Ascending aorta (tissue), 2 donors: Measurements from ENCODE around the gene FREY1. TPM values are rescaled to one million over a fixed set of nuclear protein-coding genes. Genes with fewer than 3 reads are reported as not detected.
A peak's percentile ranks its signal among the peaks of the same experiment; 100 is the strongest.

Experiments used
- DNase-seq, 2 donors: peaks; one replicate each; pipeline ENCODE4 v3.0.0-alpha.2; 2019; ENCODE audit warnings: low spot score in 2 of 2
- H3K27ac ChIP-seq, 2 donors: fragments of 200-600 bp; sonication (generic); one replicate each; pipeline ENCODE4 v1.5.1; 2016 to 2017; ENCODE audit warnings: mild to moderate bottlenecking in 1 of 2
- H3K27me3 ChIP-seq: fragments of 200-600 bp; sonication (generic); one replicate; pipeline ENCODE4 v1.5.1; 2017
- H3K36me3 ChIP-seq, 2 donors: fragments of 200-600 bp; sonication (generic); one replicate each; pipeline ENCODE4 v1.5.1; 2016
- H3K4me1 ChIP-seq, 2 donors: fragments of 200-600 bp; sonication (generic); one replicate each; pipeline ENCODE4 v1.5.1; 2016 to 2017; ENCODE audit warnings: mild to moderate bottlenecking in 1 of 2
- H3K4me3 ChIP-seq, 2 donors: fragments of 200-600 bp; sonication (generic); one replicate each; pipeline ENCODE4 v1.5.1; 2016 to 2017; ENCODE audit warnings: mild to moderate bottlenecking in 1 of 2
- H3K9me3 ChIP-seq, 2 donors: fragments of 200-600 bp; sonication (generic); one replicate each; pipeline ENCODE4 v1.5.1; 2016
- intact Hi-C: fragments of 100-400 bp; cut with DNase I; formaldehyde crosslinking; loops from one replicate; pipeline ENCODE4 v1.15.1; 2023
- total RNA-seq: library from RNA; depleted of rRNA; stranded (reverse); fragments of >200 nt; gene quantifications from one replicate; pipeline ENCODE4 v1.1.0, GENCODE V29; 2016
- TF ChIP-seq, protein P1 (sequence below), 3 experiments: fragments of 200-600 bp in 2 of 3; fragments of 450-650 bp in 1 of 3; sonication (generic) in 2 of 3; IDR thresholded peaks; one replicate each; pipeline ENCODE4 v1.5.1; 2016 to 2019; ENCODE audit warnings: antibody characterized with exemption in 3 of 3, mild to moderate bottlenecking in 1 of 3, moderate library complexity in 1 of 3

The FREY1 gene
- total RNA-seq, 1 donor from 2014 or later, result not detected

DNA sequence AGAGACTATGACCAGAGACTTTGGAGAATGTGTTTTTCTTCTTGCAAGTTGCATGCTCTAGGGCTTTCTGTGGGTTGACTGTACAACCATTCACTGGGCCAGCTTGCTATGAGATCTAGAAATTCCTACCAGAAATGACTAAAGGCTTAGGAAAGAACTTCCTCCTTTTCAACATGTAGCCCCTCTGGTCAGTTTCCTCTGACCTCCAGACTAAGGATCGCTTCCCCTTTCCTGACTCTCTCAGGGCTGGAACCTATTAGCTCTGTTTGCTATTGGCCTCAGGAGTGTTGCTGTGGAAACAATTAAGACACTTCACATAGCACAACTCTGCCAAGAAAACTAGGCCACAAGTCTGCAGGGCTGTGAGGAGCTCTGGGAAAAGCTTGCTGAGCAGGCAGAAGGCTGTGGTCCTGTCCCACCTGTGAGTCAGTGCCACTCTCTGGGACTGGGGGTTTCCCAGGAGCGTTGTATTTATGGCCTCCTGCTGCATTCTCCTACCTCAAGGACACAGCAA, 49.1 kb downstream of the FREY1 start:
- Histone ChIP-seq H3K4me3 (no peak overlapping the region), H3K4me1 (peaks cover 37 to 67% of the 10 kb centered on the region in 2 donors), H3K27ac (peak overlapping the region; percentile 78 to 86), H3K9me3 (no peaks in the 10 kb centered on the region), H3K36me3 (peaks cover 30 to 38% of the 10 kb centered on the region in 2 donors), H3K27me3 (no peaks in the 10 kb centered on the region)
- TF ChIP-seq, protein P1, sequence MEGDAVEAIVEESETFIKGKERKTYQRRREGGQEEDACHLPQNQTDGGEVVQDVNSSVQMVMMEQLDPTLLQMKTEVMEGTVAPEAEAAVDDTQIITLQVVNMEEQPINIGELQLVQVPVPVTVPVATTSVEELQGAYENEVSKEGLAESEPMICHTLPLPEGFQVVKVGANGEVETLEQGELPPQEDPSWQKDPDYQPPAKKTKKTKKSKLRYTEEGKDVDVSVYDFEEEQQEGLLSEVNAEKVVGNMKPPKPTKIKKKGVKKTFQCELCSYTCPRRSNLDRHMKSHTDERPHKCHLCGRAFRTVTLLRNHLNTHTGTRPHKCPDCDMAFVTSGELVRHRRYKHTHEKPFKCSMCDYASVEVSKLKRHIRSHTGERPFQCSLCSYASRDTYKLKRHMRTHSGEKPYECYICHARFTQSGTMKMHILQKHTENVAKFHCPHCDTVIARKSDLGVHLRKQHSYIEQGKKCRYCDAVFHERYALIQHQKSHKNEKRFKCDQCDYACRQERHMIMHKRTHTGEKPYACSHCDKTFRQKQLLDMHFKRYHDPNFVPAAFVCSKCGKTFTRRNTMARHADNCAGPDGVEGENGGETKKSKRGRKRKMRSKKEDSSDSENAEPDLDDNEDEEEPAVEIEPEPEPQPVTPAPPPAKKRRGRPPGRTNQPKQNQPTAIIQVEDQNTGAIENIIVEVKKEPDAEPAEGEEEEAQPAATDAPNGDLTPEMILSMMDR (IDR thresholded peaks at IDR 0.05), result no peak
- DNase-seq, result peak; percentile 35 to 85
- intact Hi-C loops, result loop anchor here (2.0 kb wide), 1 partner anchor 15 kb away; no protein-coding TSS in a partner anchor

Other genes with a start within 250 kb of the FREY1 start
- gene CHST1, start 241.6 kb downstream of the FREY1 start, total RNA-seq, result 40.2 TPM
- gene SLC35C1, start 102.1 kb downstream of the FREY1 start, total RNA-seq, result 47.7 TPM
- 29.6 TPM for gene CRY2, start 59.8 kb downstream of the FREY1 start, total RNA-seq
- 6.0 TPM for gene MAPK8IP1, start 21.6 kb downstream of the FREY1 start, total RNA-seq
- gene PEX16, start 10.6 kb upstream of the FREY1 start, total RNA-seq, result 77.9 TPM
- not detected for gene LARGE2, start 15.4 kb upstream of the FREY1 start, total RNA-seq
- 69.7 TPM for gene PHF21A, start 214.2 kb upstream of the FREY1 start, total RNA-seq